SK-N-SH treated with all-trans-retinoic acid at 6 μM for 48 hours (cell line): Measurements from ENCODE around the gene GPC3.

Experiments used
- ATAC-seq: fragments of 200-7000 bp; cut with Tn5 transposase; 3 replicates; pipeline ENCODE4 v1.9.1; 2020; ENCODE audit warnings: mild to moderate bottlenecking, moderate library complexity
- ARNTL ChIP-seq: fragments of 450-650 bp; formaldehyde crosslinking; IDR thresholded peaks from 2 replicates; pipeline ENCODE4 v1.5.0; 2020; ENCODE audit warnings: low read depth, mild to moderate bottlenecking, moderate library complexity, borderline replicate concordance
- BACH2 ChIP-seq: fragments of 250-450 bp; sonication (Bioruptor Pico); IDR thresholded peaks from 2 replicates; pipeline ENCODE4 v1.9.0; 2021; ENCODE audit warnings: mild to moderate bottlenecking, borderline replicate concordance
- CSDC2 ChIP-seq: fragments of 250-450 bp; sonication (Bioruptor Pico); IDR thresholded peaks from 2 replicates; pipeline ENCODE4 v1.5.0; 2020; ENCODE audit warnings: mild to moderate bottlenecking, moderate library complexity
- CSRNP3 ChIP-seq: fragments of 250-450 bp; sonication (Bioruptor Pico); IDR thresholded peaks from 2 replicates; pipeline ENCODE4 v1.5.1; 2021; ENCODE audit warnings: mild to moderate bottlenecking, moderate library complexity
- ESRRG ChIP-seq: fragments of 250-450 bp; sonication (Bioruptor Pico); IDR thresholded peaks from 2 replicates; pipeline ENCODE4 v1.6.1; 2021; ENCODE audit warnings: mild to moderate bottlenecking
- GLIS3 ChIP-seq: fragments of 250-450 bp; sonication (Bioruptor Pico); IDR thresholded peaks from 2 replicates; pipeline ENCODE4 v1.5.0; 2020; ENCODE audit warnings: mild to moderate bottlenecking, moderate library complexity
- ISL1 ChIP-seq: fragments of 250-450 bp; sonication (Bioruptor Pico); IDR thresholded peaks from 2 replicates; pipeline ENCODE4 v2.1.2; 2022; ENCODE audit warnings: mild to moderate bottlenecking, moderate library complexity
- OSR1 ChIP-seq: fragments of 250-450 bp; sonication (Bioruptor Pico); IDR thresholded peaks from 2 replicates; pipeline ENCODE4 v1.8.0; 2022; ENCODE audit warnings: moderate library complexity, mild to moderate bottlenecking, inconsistent platforms
- POU6F1 ChIP-seq: fragments of 250-450 bp; sonication (Bioruptor Pico); IDR thresholded peaks from 2 replicates; pipeline ENCODE4 v1.8.0; 2021; ENCODE audit warnings: low read depth, mild to moderate bottlenecking, moderate library complexity, borderline replicate concordance
- PPARA ChIP-seq: fragments of 250-450 bp; sonication (Bioruptor Pico); IDR thresholded peaks from 2 replicates; pipeline ENCODE4 v1.5.0; 2020; ENCODE audit warnings: mild to moderate bottlenecking, borderline replicate concordance
- RARB ChIP-seq: fragments of 250-450 bp; sonication (Bioruptor Pico); IDR thresholded peaks from 2 replicates; pipeline ENCODE4 v1.8.0; 2021; ENCODE audit warnings: mild to moderate bottlenecking, moderate library complexity
- SNAI2 ChIP-seq: fragments of 250-450 bp; sonication (Bioruptor Pico); IDR thresholded peaks from 2 replicates; pipeline ENCODE4 v1.5.0; 2020; ENCODE audit warnings: mild to moderate bottlenecking, moderate library complexity
- TCF4 ChIP-seq: fragments of 250-450 bp; sonication (Bioruptor Pico); IDR thresholded peaks from 2 replicates; pipeline ENCODE4 v1.8.0; 2021; ENCODE audit warnings: mild to moderate bottlenecking, moderate library complexity, borderline replicate concordance
- TOX ChIP-seq: fragments of 250-450 bp; sonication (Bioruptor Pico); IDR thresholded peaks from 2 replicates; pipeline ENCODE4 v1.8.0; 2021; ENCODE audit warnings: mild to moderate bottlenecking, moderate library complexity, borderline replicate concordance
- TSHZ2 ChIP-seq: fragments of 250-450 bp; sonication (Bioruptor Pico); IDR thresholded peaks from 2 replicates; pipeline ENCODE4 v1.5.0; 2020; ENCODE audit warnings: mild to moderate bottlenecking, moderate library complexity
- ZC3H10 ChIP-seq: fragments of 250-450 bp; sonication (Bioruptor Pico); IDR thresholded peaks from 2 replicates; pipeline ENCODE4 v1.5.1; 2021; ENCODE audit warnings: mild to moderate bottlenecking, moderate library complexity
- ZFP3 ChIP-seq: fragments of 250-450 bp; sonication (Bioruptor Pico); IDR thresholded peaks from 2 replicates; pipeline ENCODE4 v1.5.0; 2020; ENCODE audit warnings: mild to moderate bottlenecking, moderate library complexity
- ZFP30 ChIP-seq: fragments of 450-650 bp; formaldehyde crosslinking; IDR thresholded peaks from 2 replicates; pipeline ENCODE4 v1.5.0; 2022; ENCODE audit warnings: mild to moderate bottlenecking, moderate library complexity
- ZNF70 ChIP-seq: fragments of 450-650 bp; formaldehyde crosslinking; IDR thresholded peaks from 2 replicates; pipeline ENCODE4 v1.5.0; 2020; ENCODE audit warnings: mild to moderate bottlenecking, moderate library complexity
- ZNF8 ChIP-seq: fragments of 450-650 bp; formaldehyde crosslinking; IDR thresholded peaks from 2 replicates; pipeline ENCODE4 v1.5.0; 2020; ENCODE audit warnings: mild to moderate bottlenecking, moderate library complexity
- TF ChIP-seq, protein P1 (sequence below): fragments of 250-450 bp; sonication (Bioruptor Pico); IDR thresholded peaks from 2 replicates; pipeline ENCODE4 v1.8.0; 2020; ENCODE audit warnings: mild to moderate bottlenecking, moderate library complexity, borderline replicate concordance
- TF ChIP-seq, protein P2 (sequence below): fragments of 250-450 bp; sonication (Bioruptor Pico); IDR thresholded peaks from 2 replicates; pipeline ENCODE4 v1.5.1; 2020; ENCODE audit warnings: low read depth, mild to moderate bottlenecking, moderate library complexity

The GPC3 gene

GRCh38 chrX:133951098-133951497, 34.3 kb downstream of the GPC3 start:
- TF ChIP-seq ZFP30 (CRISPR knock-in tag) (no peak), POU6F1 (CRISPR knock-in tag) (no peak), ESRRG (no peak), ISL1 (no peak), PPARA (CRISPR knock-in tag) (no peak), TSHZ2 (CRISPR knock-in tag) (no peak), GLIS3 (CRISPR knock-in tag) (no peak), RARB (CRISPR knock-in tag) (no peak), ZC3H10 (no peak), ZFP3 (CRISPR knock-in tag) (no peak), SNAI2 (CRISPR knock-in tag) (no peak), ARNTL (no peak), CSRNP3 (CRISPR knock-in tag) (no peak), CSDC2 (CRISPR knock-in tag) (no peak), ZNF8 (CRISPR knock-in tag) (no peak), BACH2 (no peak), TOX (CRISPR knock-in tag) (no peak)
- TF ChIP-seq, protein P1, sequence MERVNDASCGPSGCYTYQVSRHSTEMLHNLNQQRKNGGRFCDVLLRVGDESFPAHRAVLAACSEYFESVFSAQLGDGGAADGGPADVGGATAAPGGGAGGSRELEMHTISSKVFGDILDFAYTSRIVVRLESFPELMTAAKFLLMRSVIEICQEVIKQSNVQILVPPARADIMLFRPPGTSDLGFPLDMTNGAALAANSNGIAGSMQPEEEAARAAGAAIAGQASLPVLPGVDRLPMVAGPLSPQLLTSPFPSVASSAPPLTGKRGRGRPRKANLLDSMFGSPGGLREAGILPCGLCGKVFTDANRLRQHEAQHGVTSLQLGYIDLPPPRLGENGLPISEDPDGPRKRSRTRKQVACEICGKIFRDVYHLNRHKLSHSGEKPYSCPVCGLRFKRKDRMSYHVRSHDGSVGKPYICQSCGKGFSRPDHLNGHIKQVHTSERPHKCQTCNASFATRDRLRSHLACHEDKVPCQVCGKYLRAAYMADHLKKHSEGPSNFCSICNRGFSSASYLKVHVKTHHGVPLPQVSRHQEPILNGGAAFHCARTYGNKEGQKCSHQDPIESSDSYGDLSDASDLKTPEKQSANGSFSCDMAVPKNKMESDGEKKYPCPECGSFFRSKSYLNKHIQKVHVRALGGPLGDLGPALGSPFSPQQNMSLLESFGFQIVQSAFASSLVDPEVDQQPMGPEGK (CRISPR knock-in tag), result no peak
- TF ChIP-seq, protein P2, sequence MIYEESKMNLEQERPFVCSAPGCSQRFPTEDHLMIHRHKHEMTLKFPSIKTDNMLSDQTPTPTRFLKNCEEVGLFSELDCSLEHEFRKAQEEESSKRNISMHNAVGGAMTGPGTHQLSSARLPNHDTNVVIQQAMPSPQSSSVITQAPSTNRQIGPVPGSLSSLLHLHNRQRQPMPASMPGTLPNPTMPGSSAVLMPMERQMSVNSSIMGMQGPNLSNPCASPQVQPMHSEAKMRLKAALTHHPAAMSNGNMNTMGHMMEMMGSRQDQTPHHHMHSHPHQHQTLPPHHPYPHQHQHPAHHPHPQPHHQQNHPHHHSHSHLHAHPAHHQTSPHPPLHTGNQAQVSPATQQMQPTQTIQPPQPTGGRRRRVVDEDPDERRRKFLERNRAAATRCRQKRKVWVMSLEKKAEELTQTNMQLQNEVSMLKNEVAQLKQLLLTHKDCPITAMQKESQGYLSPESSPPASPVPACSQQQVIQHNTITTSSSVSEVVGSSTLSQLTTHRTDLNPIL (CRISPR knock-in tag), result no peak
- no peak for ATAC-seq

GRCh38 chrX:133950214-133950613, 35.2 kb downstream of the GPC3 start:
- no peak for ATAC-seq

GRCh38 chrX:133948895-133949294, 36.5 kb downstream of the GPC3 start:
- ATAC-seq, result no peak
- no peak for TF ChIP-seq ZFP3 (CRISPR knock-in tag)
- TF ChIP-seq ZNF70 (CRISPR knock-in tag), result no peak
- no peak for TF ChIP-seq TCF4
- TF ChIP-seq ZFP30 (CRISPR knock-in tag), result no peak
- no peak for TF ChIP-seq RARB (CRISPR knock-in tag)
- no peak for TF ChIP-seq OSR1 (CRISPR knock-in tag)
- no peak for TF ChIP-seq ZNF8 (CRISPR knock-in tag)

More at GRCh38 chrX:133950214-133950613, 35.2 kb downstream of the GPC3 start:
- TF ChIP-seq PPARA (CRISPR knock-in tag) (no peak), ISL1 (no peak), TOX (CRISPR knock-in tag) (no peak), GLIS3 (CRISPR knock-in tag) (no peak)
- TF ChIP-seq, all 23 proteins: peak for 0
